Measurements from ENCODE around the gene ZNF101.

The ZNF101 gene

DNA sequence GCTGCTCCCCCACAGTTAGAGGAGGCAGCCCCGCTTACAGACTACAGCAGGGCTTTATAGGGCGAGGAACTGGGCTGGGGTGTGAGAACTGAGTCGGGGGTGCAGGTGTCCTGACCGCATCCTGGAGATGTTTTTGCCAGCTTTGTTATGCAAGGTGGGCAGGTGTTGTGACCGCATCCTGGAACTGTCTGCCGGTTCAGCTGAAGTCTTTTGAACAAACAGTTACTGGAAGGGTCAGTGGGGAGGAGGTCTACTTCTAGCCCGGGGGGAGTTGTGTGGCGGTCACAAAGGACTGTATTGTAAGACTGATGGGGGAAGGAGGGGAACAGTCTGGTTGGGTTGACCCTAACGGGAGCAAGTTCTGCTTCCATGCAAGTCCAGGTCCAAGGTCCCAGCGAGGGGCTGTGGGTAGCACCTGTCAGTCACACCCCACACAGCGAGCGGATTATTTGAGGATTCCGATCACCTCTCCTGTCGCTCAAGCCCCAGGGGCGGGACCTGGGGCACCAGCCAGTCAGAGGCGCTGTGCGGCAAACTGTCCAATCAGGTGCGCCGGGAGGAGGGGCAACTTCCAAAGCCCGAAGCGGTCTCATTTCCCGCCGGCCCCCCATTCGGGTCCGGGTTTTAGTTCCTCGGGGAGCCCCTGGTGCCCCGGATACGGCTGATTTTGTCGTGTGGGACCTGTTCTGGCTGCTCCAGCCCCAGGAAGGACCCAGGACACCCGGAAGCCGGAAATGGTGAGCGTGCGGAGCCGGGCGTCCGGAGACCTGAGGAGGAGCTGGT, at the start of gene ZNF101:
TSS of gene ZNF101 (plus strand) at position 610 of the 783 bp plus-strand sequence. CDS start at position 735, 125 bp downstream.
- DNase-seq (ENCODE audit: low read depth), result peak; percentile 92

DNA sequence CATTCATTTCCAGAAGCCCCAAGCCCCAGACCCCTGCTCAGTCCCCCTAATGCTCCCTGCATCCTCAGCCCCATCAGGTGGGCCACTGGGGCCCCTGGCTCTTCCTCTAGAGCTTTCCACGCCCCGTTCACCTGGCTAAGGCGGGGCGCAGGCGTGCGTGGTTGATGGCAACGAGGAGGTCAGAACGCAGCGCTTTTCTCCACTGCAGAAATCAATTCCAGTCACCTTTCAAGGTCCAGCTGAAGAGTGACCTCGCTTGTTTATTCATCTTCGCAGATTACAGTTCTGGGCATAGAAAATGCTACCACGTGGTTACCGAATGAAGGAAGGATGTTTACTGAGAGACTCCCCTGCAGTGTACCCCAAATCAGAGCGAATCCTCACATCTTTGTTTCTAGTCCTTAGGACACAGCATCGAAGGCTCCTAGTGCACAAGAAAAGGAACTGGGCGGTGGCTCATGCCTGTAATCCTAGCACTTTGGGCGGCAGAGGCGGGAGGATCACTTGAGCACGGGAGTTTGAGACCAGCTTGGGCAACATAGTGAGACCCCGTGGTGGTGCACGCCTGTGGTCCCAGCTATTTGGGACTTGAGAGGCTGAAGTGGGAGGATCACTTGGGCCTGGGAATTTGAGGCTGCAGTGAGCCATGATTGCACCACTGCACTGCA, 49.3 kb upstream of the ZNF101 start:
- DNase-seq (ENCODE audit: low read depth), result no peak

DNA sequence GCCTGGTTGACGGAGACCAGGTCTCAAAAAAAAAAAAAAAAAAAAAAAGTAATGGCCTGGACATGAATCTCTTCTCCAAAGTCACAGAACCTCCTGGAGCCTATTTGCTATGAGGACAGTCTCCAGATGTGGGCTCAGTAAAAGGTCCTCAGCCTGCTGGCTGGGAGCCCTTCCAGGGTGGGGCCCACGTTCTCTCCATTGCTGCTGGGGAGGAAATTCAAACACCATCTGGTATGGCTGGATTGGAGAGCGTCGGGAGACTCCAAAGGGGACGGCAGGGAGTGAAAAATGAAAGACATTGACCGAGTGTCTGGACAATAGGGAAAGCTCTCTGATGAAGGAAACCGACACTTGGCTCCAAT, 48.8 kb upstream of the ZNF101 start:
- DNase-seq (ENCODE audit: low read depth), result no peak

DNA sequence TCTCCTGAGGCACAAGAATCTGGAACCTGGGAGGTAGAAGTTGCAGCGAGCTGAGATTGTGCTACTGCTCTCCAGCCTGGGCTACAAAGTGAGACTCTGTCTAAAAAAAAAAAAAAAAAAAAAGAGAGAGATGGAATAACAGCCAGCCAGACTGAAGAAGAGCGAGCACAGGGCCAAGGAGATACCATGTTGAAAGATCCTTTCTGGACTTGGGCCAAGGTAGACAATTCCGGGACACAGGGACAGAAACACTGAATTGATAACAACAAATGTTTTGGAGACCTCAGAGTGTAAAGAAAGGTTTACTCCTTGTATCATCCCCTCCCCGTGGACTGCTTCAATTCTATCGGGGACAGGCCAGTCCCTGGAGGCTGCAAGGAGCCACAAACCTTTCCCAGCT, 45.3 kb upstream of the ZNF101 start:
- no peak for DNase-seq (ENCODE audit: low read depth)

DNA sequence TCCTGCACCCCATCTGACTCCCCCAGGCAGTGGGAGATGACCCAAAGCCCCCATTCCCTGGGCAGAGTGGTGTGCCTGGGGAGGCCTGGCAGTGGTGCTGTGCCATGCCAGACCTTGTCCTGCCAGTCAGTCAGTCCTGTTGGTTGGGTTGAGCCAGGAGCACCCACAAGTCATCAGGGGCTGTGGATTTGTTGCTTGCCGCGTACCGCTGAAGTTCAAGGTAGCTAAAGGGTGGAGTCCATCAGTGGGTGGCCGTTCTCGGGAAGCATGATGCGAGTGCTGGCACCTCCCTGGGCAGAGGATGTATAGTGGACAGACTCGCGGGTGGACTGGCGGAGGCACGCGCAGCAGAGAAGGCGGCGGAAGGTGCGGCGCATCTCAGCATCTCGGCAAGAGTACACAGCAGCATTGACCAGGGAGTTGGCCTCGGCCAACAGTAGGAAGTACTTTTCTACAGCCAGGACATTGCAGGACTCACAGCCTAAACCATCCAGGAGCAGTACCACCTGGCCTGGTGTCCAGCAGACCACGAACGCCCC, 44.5 kb upstream of the ZNF101 start:
- no peak for DNase-seq (ENCODE audit: low read depth)

DNA sequence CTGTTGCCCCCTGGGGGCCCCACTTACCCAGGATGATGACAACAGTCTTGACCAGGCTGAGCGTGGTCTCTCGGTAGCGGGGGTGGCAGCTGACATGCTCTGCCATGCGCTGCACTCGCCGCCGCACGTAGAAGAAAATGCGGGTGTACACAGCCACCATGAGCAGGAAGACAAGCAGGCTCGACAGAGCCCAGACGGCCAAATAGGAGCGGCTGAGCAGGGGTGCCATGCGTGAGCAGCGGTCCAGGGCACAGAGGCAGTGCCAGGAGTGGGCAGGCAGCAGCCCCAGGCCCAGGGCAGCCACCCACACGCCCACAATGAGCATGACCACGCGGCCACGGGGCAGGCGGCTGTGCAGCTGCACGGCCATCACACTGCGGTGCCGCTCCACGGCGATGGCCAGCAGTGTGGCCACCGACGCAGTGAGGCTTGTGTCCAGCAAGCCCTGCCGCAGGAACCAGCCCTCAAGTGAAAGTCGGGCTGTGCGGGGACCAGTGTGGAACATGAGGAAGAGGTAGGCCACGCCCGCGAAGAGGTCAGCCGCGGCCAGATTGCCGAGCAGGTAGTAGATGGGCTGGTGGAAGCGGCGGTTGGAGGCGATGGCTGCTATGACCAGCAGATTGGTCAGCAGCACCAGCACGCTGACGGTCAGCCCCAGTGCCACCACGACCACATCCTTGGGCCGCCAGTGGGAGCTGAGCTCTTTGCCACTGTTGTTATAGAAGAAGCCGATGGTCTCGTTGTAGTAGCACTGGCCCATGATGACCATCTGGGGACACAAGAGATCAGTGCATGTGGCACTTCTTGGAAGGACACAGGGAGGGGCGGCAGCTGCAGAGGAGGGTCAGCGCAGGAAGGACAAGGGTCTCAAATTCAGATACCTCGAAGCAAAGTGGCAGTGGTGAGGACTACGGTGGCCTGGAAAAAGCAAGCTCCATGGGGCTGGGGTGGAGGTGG, 41.8 kb upstream of the ZNF101 start:
- DNase-seq (ENCODE audit: low read depth), result no peak

DNA sequence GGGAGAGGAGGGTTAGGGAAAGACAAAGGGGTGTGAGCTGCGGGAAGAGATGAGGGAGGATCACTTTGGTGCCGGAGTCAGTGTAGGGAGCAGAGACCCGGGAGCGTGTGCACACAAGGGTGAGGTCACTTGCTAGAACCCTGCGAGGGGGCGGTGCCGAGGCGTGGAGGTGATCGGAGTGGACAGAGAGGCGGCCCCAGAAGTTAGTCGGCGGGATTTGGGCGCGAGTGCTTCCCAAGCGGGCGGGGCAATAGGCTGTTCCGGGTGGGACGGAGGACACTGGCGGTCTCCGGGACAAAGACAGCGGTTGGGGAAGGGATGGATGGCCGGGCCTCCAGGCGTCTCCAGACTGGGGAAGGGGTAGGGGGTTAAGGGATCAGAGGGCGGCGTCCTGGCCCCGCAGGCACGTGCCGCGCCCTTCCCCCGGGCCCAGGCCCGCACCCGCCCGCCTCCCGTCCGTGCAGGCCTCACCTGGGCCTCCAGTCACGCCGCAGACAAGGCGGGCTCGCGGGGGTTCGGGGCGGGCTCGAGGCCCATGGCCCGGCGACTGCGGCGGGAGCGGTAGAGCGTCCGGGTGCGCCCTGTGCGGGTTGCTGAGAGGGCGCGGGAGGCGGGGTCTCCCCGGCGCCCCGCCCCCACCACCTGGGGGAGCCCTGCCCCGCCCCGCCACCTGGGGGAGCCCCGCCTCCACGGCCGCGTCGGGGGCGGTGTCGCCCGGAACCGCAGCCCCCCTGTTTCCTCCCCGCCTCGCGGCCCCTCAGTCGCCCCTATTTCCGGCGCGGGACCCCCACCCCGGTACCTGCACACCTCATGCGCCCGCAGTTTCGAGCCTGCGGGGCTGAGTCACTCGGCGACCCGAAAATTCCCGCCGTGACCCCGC, 40.8 kb upstream of the ZNF101 start, which contains the start of gene LPAR2:
TSS of gene LPAR2 (minus strand) at position 600 of the 880 bp plus-strand sequence. CDS start 945 bp downstream, outside the sequence.
- peak; percentile 69 for DNase-seq (ENCODE audit: low read depth)

DNA sequence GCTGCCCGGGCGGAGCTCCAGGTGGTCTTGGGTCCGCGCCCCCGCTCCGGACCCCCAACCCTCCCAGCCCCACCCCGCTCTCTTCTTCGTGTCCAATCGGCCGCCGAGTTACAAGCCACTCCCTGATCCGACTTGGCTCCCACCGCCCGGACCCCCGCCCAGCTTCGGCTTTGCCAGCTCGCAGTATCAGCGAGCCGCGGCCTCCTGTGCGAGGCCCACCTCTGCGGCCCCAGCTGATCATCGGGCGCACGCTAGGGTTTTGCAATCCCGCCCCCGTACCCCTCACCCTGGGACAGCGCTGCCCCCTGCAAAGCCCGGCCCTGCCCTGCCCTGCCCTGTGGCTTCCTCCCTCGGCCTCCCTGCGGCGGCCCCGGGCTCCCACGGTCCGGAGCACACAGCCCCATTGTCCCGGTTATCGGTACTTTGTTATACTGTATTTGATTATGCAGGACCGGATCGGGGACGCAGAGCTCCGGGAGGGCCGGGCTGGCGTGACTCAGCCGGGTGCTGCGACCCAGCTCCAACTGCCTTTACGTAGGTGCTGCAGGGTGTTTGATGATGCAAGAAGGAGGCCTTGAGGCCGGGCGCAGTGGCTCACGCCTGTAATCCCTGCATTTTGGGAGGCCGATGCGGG, 40.0 kb upstream of the ZNF101 start:
- DNase-seq (ENCODE audit: low read depth), result peak; percentile 41

DNA sequence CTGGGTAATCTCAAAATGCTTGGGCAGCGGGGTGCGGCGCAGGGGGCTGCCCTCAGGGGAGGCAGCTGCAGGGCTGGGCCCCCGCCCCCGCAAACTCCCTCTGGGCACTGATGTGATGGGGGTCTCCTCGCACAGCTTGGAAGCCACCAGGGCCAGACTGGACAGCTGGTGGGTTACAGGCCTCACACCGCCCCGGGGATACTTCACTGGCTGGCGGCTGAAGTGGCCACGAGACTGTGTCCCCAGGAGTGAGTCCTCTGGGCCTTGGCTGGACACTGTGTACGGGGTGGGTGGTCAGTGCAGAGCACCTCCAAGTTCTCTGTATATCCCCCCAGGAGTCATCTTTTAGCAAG, 38.6 kb upstream of the ZNF101 start:
- DNase-seq (ENCODE audit: low read depth), result no peak

DNA sequence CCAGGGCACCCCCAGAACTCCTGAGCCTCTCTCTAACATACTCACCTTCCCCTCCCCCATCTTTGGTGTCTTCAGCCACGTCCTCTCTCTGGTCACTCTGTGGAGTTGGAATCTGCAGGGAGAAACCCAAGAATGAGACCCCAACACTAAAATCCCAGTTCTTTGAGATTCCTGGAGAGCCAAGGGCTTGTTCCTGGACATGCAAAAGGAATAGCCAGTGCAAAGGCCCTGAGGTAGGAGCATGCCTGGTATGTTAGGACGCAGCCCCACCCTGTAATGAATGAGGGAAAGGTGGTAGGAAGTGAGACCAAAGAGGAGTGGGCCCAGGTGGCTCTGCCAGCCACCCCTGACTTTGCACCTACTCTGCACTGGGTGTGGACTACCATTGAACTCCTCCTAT, 38.2 kb upstream of the ZNF101 start:
- no peak for DNase-seq (ENCODE audit: low read depth)

DNA sequence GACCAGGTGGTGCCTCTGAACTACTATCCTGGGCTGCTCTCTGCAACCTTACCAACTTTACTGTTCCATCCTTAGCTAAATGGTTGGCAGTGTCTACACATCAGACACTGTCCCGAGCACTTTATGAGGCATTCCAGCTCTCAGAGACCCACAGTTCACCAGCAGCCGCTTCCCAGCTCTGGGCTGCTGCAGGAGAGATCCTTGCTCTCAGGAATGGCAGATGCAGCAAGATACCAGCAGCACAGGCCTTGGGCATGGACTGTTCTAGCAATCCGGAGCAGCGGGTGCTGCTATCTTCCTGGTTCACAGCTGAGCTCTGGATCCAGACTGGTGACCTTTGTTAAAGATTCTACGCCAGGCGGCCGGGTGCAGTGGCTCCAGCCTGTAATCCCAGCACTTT, 37.3 kb upstream of the ZNF101 start:
- DNase-seq (ENCODE audit: low read depth), result no peak

DNA sequence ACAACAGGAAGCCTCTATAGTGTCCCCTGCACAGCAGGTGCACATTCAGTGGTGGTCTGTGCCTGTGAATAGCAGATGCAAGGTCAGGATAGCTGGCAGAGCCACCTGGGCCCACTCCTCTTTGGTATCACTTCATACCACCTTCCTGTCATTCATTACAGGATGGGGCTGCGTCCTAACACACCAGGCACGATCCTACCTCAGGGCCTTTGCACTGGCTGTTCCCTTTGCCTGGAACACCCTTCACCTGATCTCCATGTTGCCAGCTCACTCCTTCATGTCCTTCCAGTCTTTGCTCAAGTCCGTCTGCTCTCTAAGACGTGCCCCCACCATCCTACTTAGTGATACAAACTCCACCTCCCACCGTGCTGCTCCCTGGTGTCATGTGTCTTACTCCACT, 36.0 kb upstream of the ZNF101 start:
- no peak for DNase-seq (ENCODE audit: low read depth)

DNA sequence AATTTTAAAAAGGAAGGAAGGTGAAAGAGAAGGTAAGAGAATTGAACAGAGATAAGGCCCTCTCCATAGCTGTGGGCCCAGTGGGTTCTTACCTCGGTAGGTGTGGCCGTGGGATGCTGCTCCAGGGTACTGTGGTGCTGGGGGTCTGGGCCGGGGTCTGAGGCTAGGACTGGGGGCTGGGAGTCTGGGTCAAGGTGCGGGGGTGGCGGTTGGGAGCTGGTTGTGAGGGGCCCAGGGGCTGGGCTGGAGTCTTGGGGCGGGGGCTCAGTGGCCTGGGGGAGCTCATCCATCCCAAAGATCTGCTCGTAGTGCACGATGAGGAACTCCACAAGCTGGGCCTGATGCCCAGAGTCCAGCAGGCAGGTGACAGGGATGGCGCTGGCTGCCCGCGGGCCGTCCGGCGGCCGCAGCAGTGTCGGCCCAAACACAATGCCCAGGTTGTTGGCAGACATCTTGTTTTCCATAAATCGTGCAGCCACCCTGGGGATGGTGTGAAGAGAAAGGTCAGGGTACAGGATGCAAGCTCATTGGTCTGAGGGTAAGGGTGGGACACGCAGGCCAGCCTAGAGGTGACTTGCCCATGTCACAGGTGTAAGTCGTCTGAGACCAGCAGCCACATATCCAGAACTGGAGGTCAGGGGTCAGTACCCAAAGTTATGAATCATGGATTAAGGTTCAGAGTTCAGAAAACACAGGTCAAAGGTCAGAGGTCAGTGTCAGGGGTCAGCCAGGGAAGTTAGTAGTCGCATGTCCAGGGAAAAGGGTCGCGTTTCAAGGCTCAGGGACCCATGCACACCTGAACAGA, 34.7 kb upstream of the ZNF101 start:
- DNase-seq (ENCODE audit: low read depth), result no peak

DNA sequence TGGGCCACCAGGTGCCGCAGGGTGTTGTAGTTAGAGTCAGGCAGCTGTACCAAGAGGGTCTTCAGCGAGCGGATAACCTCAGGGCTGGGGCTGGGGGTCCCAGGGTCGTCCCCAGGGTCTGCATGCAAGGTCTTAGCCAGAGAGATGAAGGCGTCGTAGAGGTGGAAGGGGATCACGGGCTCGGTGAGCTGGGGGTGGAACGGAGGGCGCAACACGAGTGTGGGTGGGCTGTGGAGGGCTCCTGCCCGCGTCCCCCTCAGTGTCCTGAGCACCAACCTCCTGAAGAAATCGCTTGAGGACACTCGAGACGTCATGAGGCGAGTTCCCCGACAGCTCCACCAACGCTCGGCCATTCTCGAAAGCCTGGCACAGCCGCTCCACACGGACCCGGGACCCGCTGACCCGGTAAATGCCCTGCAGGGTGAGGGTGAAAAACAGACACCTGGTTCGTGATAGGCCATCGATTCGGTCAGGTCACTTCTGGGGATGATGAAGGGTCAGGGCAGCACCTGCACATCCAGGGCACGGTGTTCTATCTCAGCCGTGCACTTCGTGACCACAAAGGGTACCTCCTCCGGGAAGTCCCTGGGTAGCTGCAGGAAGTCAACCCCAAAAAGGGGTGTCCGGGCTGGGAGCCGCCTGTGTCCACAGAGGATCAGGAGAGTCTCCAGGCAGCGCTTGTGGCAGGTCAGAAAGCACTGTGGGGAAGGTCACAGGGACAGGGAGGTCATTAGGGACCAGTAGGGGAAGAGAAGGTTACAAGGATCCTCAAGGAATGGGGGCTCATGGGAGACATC, 33.9 kb upstream of the ZNF101 start:
- no peak for DNase-seq (ENCODE audit: low read depth)

DNA sequence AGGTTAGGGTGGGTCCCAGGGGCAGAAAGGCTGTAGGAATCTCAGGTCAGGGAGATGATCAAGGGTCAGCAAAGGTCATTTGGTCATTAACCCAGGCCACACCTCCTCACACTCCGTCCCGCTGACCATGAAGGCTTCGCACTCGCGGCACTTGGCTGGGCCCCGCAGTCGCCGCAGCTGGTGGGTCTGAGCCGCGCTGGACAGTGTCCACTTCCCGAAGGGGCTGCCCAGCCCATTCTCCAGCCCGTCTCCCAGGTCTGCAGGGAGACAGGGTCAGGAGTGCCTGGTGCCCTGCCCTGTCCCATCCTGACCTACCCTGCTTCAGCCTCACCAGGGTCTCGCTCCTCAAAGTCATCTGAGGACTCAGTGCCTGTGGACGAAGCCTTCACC, 33.3 kb upstream of the ZNF101 start:
- no peak for DNase-seq (ENCODE audit: low read depth)

DNA sequence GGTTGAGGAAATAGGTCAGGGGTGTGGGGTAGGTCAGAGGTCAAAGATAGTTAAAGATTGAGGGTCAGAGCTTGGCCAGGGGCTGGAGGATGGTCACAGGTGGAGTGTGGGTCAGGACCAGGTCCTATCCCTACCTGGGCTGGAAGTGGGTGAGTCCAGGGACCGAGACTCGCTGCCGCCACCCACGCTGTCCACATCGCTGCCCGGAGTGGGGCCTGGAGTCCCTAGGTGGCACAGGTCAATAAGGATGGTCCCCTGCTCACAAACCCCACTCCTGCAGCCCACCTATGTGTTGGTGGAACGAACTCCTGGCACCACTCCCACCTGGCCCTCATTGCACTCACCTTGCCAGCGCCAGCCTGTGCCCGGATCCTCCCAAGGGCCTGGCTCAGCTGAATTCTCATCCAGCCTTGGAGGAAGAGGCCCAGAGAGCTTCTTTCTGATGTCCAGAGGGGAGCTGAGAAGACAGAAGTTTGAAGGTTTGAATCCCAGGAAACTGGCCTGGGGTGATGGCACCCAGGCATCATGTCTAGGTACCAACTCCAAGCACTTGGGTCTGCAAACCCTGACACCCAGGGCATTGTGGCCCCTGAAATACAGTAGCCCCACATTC, 32.0 kb upstream of the ZNF101 start:
- DNase-seq (ENCODE audit: low read depth), result no peak

DNA sequence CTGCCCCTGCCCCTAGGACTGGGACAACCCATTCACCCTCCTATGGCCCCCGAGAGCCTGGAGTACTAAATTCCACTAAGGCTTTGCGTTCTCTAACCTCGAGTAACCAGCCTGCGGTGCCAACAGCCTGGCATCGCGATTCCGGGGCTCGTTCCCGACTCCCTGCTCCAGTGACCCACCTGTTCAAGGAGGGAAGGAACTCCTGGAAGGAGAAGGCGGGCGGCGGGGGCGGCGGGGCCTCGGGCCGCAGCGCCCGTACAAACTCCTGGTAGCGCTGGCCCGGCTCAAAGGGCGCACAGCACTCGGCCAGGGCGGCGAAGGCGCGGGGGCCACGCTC, 31.5 kb upstream of the ZNF101 start:
- no peak for DNase-seq (ENCODE audit: low read depth)

DNA sequence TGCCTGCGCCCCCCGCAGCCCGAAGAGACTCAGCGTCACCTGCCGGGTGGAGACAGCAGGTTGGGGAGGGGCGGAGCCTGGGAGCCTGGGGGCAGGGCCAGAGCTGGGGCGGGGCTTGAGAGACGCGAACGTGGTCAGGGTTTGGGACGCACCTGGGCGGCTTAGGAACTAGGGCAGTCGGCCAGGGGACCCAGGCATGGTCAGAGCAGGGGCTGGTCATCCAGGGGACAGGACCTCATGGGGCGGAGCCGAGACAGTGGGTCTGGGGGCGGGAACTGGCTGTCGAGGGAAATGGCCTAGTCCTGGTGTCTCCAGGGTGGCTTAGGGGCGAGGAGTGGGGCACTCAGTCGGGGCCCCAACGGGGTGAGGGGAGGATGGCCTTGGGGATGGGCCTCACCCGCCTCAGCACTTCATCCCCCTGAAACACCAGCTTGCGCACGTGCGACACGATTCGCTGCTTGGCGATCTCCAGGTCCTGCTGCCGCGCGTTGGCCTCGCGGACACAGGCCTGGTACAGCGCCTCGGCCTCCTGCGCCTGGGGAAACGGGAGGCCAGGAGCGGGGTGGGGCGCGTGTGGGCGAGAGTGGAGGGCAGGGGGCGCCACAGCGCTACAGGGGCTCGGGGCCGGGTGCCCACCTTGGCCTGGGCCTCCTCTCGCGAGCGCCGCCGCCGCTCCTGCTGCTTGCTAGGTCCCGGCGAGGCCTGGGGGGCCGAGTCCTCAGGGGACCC, 31.0 kb upstream of the ZNF101 start:
- no peak for DNase-seq (ENCODE audit: low read depth)

All from activated T-helper 9 cell treated with anti-CD3 and anti-CD28 coated beads, Interleukin-2, amount 50 U/mL, for 16 hours (primary cell).